ENCODE data around the gene LDHD. TPM values are rescaled to one million over a fixed set of nuclear protein-coding genes. Genes with fewer than 3 reads are reported as not detected.

Gene LDHD
- total and polyA plus RNA-seq, 2 of the 8 experiments (the other 6 are each of a cell fraction or from before 2014, with no cell fraction given) = 14.9 to 18.2 TPM

DNA sequence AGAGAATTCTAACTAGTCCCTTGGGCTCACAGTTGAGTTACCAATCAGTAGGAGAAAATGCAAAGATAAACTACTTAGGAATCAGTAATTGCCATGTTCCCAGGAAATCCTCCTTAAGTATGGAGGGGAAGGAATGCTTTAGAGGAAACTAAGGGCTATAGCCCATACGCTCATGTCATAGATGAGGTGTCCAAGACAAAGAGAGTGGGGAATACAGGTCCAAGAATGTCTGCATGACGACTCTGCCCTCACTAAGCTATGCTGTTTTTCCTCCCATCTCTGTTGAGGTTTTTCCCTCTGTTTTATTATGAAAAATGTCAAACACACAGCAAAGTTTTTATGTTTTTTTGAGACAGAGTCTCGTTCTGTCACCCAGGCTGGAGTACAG, 16.0 kb downstream of the LDHD start:
- H3K14ac ChIP-seq (ENCODE audit: insufficient read length) = no peak overlapping the region
- H3K18ac ChIP-seq (ENCODE audit: extremely low read depth, low read length) = no peak overlapping the region
- FAIRE-seq (no peak), DNase-seq (ENCODE audit: low read depth in 1 of 2, low spot score in 2 of 2) (no peak)
- H2BK20ac ChIP-seq (ENCODE audit: low read length) = no peak overlapping the region
- H3K56ac ChIP-seq (replicated peaks; ENCODE audit: insufficient read length, low read depth, low read length) = no peak overlapping the region
- H4K8ac ChIP-seq (ENCODE audit: extremely low read depth, insufficient read depth, low read length) = no peak overlapping the region; the same call in 1 of the 2 replicates
- no peak overlapping the region for H2BK120ac ChIP-seq (replicated peaks; ENCODE audit: low read depth, low read length)
- H3K4me3 ChIP-seq (ENCODE audit: extremely low read depth in 1 of 4, insufficient read depth in 2 of 4, low read depth in 3 of 4, low read length in 4 of 4) = no peak overlapping the region
- H3K79me1 ChIP-seq (ENCODE audit: low read depth, low read length) = peaks cover 23% of the 10 kb centered on the region
- H4K5ac ChIP-seq (ENCODE audit: insufficient read length, low read depth, low read length) = no peak overlapping the region
- H3K9me3 ChIP-seq (ENCODE audit: insufficient read depth in 2 of 2, low read depth in 1 of 2, low read length in 1 of 2) = no peaks in the 10 kb centered on the region
- CTCF ChIA-PET (ENCODE audit: partially characterized antibody) = interaction anchor here (0.6 to 8.0 kb wide), 3 partner anchors 10 to 142 kb away, joined by 3 to 133 read pairs (median 4); no protein-coding TSS in a partner anchor
- WGBS, 2 experiments (ENCODE audit: extremely low coverage in 1 of 2, insufficient coverage in 1 of 2, insufficient read length in 1 of 2, insufficient replicate concordance in 2 of 2, low coverage in 1 of 2, low lambda C conversion rate in 2 of 2, missing lambda C conversion rate in 1 of 2) = 94% methylated on average over 3 of the region's 3 CpGs; no CpG with 5 or more reads in 1 of the 2 experiments
- peaks cover 0 to 4% (median 0%) of the 10 kb centered on the region in 4 experiments; a peak in 1 of 8 replicates for H3K36me3 ChIP-seq (ENCODE audit: control insufficient read depth in 2 of 4, insufficient read depth in 4 of 4, low read length in 3 of 4)
- no peaks in the 10 kb centered on the region; the same call in 1 of the 2 replicates for H3K23me2 ChIP-seq (ENCODE audit: low read depth, low read length)
- POLR2A ChIA-PET (ENCODE audit: partially characterized antibody) = interaction anchor here (5.0 kb wide), 1 partner anchor 9 kb away, joined by 42 read pairs; no protein-coding TSS in a partner anchor
- TF ChIP-seq ZNF274 (IDR thresholded peaks at IDR 0.05; ENCODE audit: borderline replicate concordance, extremely low read depth, low read length) (no peak), CREB1 (IDR thresholded peaks at IDR 0.05) (no peak), RAD21 (IDR thresholded peaks at IDR 0.05 in 1 of 2, conservative IDR thresholded peaks at IDR 0.05 in 1 of 2; ENCODE audit: low read depth in 2 of 2, low read length in 2 of 2) (no peak), FOSL1 (IDR thresholded peaks at IDR 0.05; ENCODE audit: insufficient read depth, low read depth, low read length) (no peak), GABPA (IDR thresholded peaks at IDR 0.05; ENCODE audit: borderline replicate concordance, insufficient read depth, low read length) (no peak), MAFK (IDR thresholded peaks at IDR 0.05; ENCODE audit: low read depth, low read length) (no peak)
- TF ChIP-seq, protein P1, sequence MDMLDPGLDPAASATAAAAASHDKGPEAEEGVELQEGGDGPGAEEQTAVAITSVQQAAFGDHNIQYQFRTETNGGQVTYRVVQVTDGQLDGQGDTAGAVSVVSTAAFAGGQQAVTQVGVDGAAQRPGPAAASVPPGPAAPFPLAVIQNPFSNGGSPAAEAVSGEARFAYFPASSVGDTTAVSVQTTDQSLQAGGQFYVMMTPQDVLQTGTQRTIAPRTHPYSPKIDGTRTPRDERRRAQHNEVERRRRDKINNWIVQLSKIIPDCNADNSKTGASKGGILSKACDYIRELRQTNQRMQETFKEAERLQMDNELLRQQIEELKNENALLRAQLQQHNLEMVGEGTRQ (IDR thresholded peaks at IDR 0.05; ENCODE audit: low read length) = no peak
- H3K27ac ChIP-seq (ENCODE audit: low read depth, low read length) = no peak overlapping the region
- no peak overlapping the region for H3K9ac ChIP-seq (replicated peaks in 1 of 4; ENCODE audit: extremely low read depth in 1 of 4, low read depth in 3 of 4, low read length in 3 of 4)
- H4K91ac ChIP-seq (replicated peaks; ENCODE audit: insufficient read length, low read length) = no peak overlapping the region
- no peaks in the 10 kb centered on the region for H3K27me3 ChIP-seq (replicated peaks in 1 of 4; ENCODE audit: control insufficient read depth in 3 of 4, extremely low read depth in 1 of 4, insufficient read depth in 3 of 4, low read length in 3 of 4)
- no peak overlapping the region for H3K4ac ChIP-seq (replicated peaks; ENCODE audit: insufficient read length, low read depth, low read length)
- no peak overlapping the region for H2AFZ ChIP-seq (ENCODE audit: low read length)
- H2BK5ac ChIP-seq (ENCODE audit: low read depth, low read length) = no peak overlapping the region
- peaks cover 11 to 13% of the 10 kb centered on the region in 2 experiments for H4K20me1 ChIP-seq (replicated peaks in 1 of 2; ENCODE audit: control insufficient read depth in 1 of 2, insufficient read depth in 2 of 2, low read length in 2 of 2)
- H2BK15ac ChIP-seq (ENCODE audit: low read length) = no peak overlapping the region
- H3K4me2 ChIP-seq (ENCODE audit: insufficient read depth in 1 of 2, low read depth in 2 of 2, low read length in 2 of 2) = no peak overlapping the region
- H2AK5ac ChIP-seq (ENCODE audit: low read depth, low read length) = no peak overlapping the region
- H2BK12ac ChIP-seq (ENCODE audit: low read depth, low read length) = no peak overlapping the region
- H3K79me2 ChIP-seq (ENCODE audit: control insufficient read depth in 1 of 2, insufficient read depth in 2 of 2, low read length in 2 of 2) = peaks cover 0 to 28% of the 10 kb centered on the region in 2 experiments; a peak in 1 of 4 replicates
- H3K4me1 ChIP-seq (replicated peaks in 1 of 4; ENCODE audit: control insufficient read depth in 3 of 4, insufficient read depth in 4 of 4, low read length in 3 of 4) = peaks cover 9 to 41% (median 33%) of the 10 kb centered on the region in 4 experiments
- no peak overlapping the region for H3K23ac ChIP-seq (ENCODE audit: insufficient read length)

All from H1 (cell line).